D341Med (cell line): Measurements from ENCODE around the gene FILIP1L.
A peak's percentile ranks its signal among the peaks of the same experiment; 100 is the strongest.

Experiments
- DNase-seq: peaks from one replicate; pipeline ENCODE4 v3.0.0; 2012; ENCODE audit warnings: low spot score

The FILIP1L gene

GRCh38 chr3:100009276-100010086 is 104.8 kb downstream of the FILIP1L start:
- DNase-seq = no peak

- no peak for DNase-seq
Observed at GRCh38 chr3:100008081-100008698, 106.1 kb downstream of the FILIP1L start.

- no peak for DNase-seq
Observed at GRCh38 chr3:100007313-100007712, 107.0 kb downstream of the FILIP1L start.

GRCh38 chr3:100006570-100007271 is 107.6 kb downstream of the FILIP1L start:
- no peak for DNase-seq

- no peak for DNase-seq
Observed at GRCh38 chr3:100005665-100006393, 108.5 kb downstream of the FILIP1L start.

GRCh38 chr3:100004931-100005330 is 109.4 kb downstream of the FILIP1L start:
- DNase-seq = no peak

GRCh38 chr3:100003609-100004503 is 110.4 kb downstream of the FILIP1L start:
- no peak for DNase-seq

- no peak for DNase-seq
Observed at GRCh38 chr3:100002599-100003350, 111.5 kb downstream of the FILIP1L start.

GRCh38 chr3:100001526-100002270 is 112.6 kb downstream of the FILIP1L start:
- no peak for DNase-seq

GRCh38 chr3:100001083-100001482 is 113.2 kb downstream of the FILIP1L start:
- no peak for DNase-seq

- DNase-seq = no peak
Observed at GRCh38 chr3:99999536-99999935, 114.8 kb downstream of the FILIP1L start.

GRCh38 chr3:99997293-99997692 is 117.0 kb downstream of the FILIP1L start:
- DNase-seq = no peak

GRCh38 chr3:99990179-99990578 is 124.1 kb downstream of the FILIP1L start:
- no peak for DNase-seq

GRCh38 chr3:99984668-99985067 is 129.6 kb downstream of the FILIP1L start:
- no peak for DNase-seq

- no peak for DNase-seq
Observed at GRCh38 chr3:99984139-99984538, 130.2 kb downstream of the FILIP1L start.

GRCh38 chr3:99982650-99983049 is 131.7 kb downstream of the FILIP1L start:
- no peak for DNase-seq

GRCh38 chr3:99981138-99981537 is 133.2 kb downstream of the FILIP1L start:
- DNase-seq = peak; percentile 51

- DNase-seq = no peak
Observed at GRCh38 chr3:99980606-99981005, 133.7 kb downstream of the FILIP1L start.

- DNase-seq = no peak
Observed at GRCh38 chr3:99978221-99978620, 136.1 kb downstream of the FILIP1L start.

GRCh38 chr3:99976584-99976983 is 137.7 kb downstream of the FILIP1L start:
- no peak for DNase-seq
